ENCODE data around the gene DENND1B. TPM values are rescaled to one million over a fixed set of nuclear protein-coding genes. Genes with fewer than 3 reads are reported as not detected.
A peak's percentile ranks its signal among the peaks of the same experiment; 100 is the strongest.

Gene DENND1B
- total RNA-seq, 3 donors from 2014 or later = 10.1 to 54.7 (median 29.8) TPM

- Histone ChIP-seq H3K27ac (peak overlapping the region; percentile 93 to 95), H3K9me3 (no peaks in the 10 kb centered on the region), H3K4me3 (no peak overlapping the region), H3K36me3 (no peaks in the 10 kb centered on the region), H3K27me3 (no peaks in the 10 kb centered on the region), H3K4me1 (peaks cover 0 to 5% of the 10 kb centered on the region in 2 donors)
- intact Hi-C loops (cut with DNase I; ENCODE audit: low total_unique reads) = no loop called here
- no peak for DNase-seq (ENCODE audit: low spot score in 2 of 2)
- TF ChIP-seq POLR2A (IDR thresholded peaks at IDR 0.05) (no peak), POLR2AphosphoS5 (IDR thresholded peaks at IDR 0.05) (no peak), CTCF (IDR thresholded peaks at IDR 0.05) (no peak)
Measured at GRCh38 chr1:197776351-197777105, 1.2 kb upstream of the DENND1B start.

GRCh38 chr1:197774466-197775281 is 606 bp downstream of the DENND1B start:
- intact Hi-C loops (cut with DNase I; ENCODE audit: low total_unique reads) = no loop called here
- no peaks in the 10 kb centered on the region for H3K36me3 ChIP-seq
- peak overlapping the region; percentile 93 to 95 for H3K27ac ChIP-seq
- H3K27me3 ChIP-seq = no peaks in the 10 kb centered on the region
- TF ChIP-seq CTCF (IDR thresholded peaks at IDR 0.05) (no peak), POLR2A (IDR thresholded peaks at IDR 0.05) (no peak), POLR2AphosphoS5 (IDR thresholded peaks at IDR 0.05) (no peak)
- H3K4me3 ChIP-seq = peak overlapping the region; percentile 74 to 92 (median 83)
- H3K9me3 ChIP-seq = no peaks in the 10 kb centered on the region
- DNase-seq (ENCODE audit: low spot score in 2 of 2) = peak in 1 of 2 donors; percentile 52
- peaks cover 0 to 5% of the 10 kb centered on the region in 2 donors for H3K4me1 ChIP-seq

- no peaks in the 10 kb centered on the region for H3K36me3 ChIP-seq
- H3K27ac ChIP-seq = peak overlapping the region in 1 of 2 donors; percentile 93
- H3K4me1 ChIP-seq = peaks cover 0 to 5% of the 10 kb centered on the region in 2 donors
- H3K27me3 ChIP-seq = no peaks in the 10 kb centered on the region
- H3K9me3 ChIP-seq = no peaks in the 10 kb centered on the region
- TF ChIP-seq POLR2A (IDR thresholded peaks at IDR 0.05) = no peak
- peak overlapping the region; percentile 74 to 92 (median 83) for H3K4me3 ChIP-seq
- intact Hi-C loops (cut with DNase I; ENCODE audit: low total_unique reads) = no loop called here
- no peak for DNase-seq (ENCODE audit: low spot score in 2 of 2)
Measured at GRCh38 chr1:197773856-197774255, 1.4 kb downstream of the DENND1B start.

- H3K27me3 ChIP-seq = no peaks in the 10 kb centered on the region
- H3K4me1 ChIP-seq = peaks cover 0 to 5% of the 10 kb centered on the region in 2 donors
- DNase-seq (ENCODE audit: low spot score in 2 of 2) = no peak
- H3K4me3 ChIP-seq = no peak overlapping the region
- H3K36me3 ChIP-seq = no peaks in the 10 kb centered on the region
- no peaks in the 10 kb centered on the region for H3K9me3 ChIP-seq
- intact Hi-C loops (cut with DNase I; ENCODE audit: low total_unique reads) = no loop called here
- H3K27ac ChIP-seq = no peak overlapping the region
- TF ChIP-seq POLR2AphosphoS5 (IDR thresholded peaks at IDR 0.05) (no peak), POLR2A (IDR thresholded peaks at IDR 0.05) (no peak), CTCF (IDR thresholded peaks at IDR 0.05) (no peak)
Measured at GRCh38 chr1:197771904-197772556, 3.2 kb downstream of the DENND1B start.

GRCh38 chr1:197771386-197771785 is 3.9 kb downstream of the DENND1B start:
- H3K4me1 ChIP-seq = peaks cover 0 to 5% of the 10 kb centered on the region in 2 donors
- intact Hi-C loops (cut with DNase I; ENCODE audit: low total_unique reads) = no loop called here
- H3K36me3 ChIP-seq = no peaks in the 10 kb centered on the region
- no peak overlapping the region for H3K4me3 ChIP-seq
- DNase-seq (ENCODE audit: low spot score in 2 of 2) = no peak
- TF ChIP-seq POLR2A (IDR thresholded peaks at IDR 0.05) = no peak
- TF ChIP-seq CTCF (IDR thresholded peaks at IDR 0.05) = no peak
- no peak for TF ChIP-seq POLR2AphosphoS5 (IDR thresholded peaks at IDR 0.05)
- no peak overlapping the region for H3K27ac ChIP-seq
- no peaks in the 10 kb centered on the region for H3K9me3 ChIP-seq
- H3K27me3 ChIP-seq = no peaks in the 10 kb centered on the region

All from breast epithelium (tissue), 4 donors.